ENCODE results near the gene FAF2. TPM values are rescaled to one million over a fixed set of nuclear protein-coding genes. Genes with fewer than 3 reads are reported as not detected.

FAF2 gene
- total and polyA plus RNA-seq, 7 donors, result 4.2 to 24.6 (median 18.6) TPM

DNA sequence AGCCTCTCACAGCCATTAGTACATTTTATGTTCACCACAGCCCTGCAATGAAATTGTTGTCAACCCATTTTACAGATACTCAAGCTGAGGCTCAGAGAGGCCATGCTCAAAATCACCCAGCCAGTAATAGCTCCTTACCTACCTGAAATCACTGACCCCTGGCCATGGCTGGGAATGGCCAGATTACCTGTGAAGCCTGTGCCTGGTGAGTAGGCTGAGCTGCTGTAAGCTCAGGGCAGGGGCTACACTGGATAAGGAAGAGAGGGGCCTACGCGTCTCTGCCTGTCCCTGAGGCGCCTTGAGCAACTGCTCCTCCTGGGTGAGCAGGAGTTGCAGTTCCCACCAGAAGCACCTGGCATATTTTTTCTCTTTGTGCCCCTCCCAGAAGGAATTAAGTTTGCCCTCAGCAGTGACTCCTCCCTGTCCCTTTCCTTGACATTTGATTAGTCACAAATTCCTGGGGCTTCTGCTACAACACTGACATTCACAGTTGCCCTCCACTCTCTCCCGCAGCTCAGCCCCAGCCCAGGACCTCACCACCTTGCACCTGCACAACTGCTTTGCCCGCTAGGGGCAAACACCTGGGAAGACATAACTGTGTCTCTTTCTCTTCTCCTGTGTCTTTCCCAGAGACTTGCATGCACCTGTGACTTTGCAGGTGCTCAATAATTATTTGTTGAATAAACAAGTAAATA lies 37.6 kb upstream of the FAF2 start:
- TF ChIP-seq, protein P1, sequence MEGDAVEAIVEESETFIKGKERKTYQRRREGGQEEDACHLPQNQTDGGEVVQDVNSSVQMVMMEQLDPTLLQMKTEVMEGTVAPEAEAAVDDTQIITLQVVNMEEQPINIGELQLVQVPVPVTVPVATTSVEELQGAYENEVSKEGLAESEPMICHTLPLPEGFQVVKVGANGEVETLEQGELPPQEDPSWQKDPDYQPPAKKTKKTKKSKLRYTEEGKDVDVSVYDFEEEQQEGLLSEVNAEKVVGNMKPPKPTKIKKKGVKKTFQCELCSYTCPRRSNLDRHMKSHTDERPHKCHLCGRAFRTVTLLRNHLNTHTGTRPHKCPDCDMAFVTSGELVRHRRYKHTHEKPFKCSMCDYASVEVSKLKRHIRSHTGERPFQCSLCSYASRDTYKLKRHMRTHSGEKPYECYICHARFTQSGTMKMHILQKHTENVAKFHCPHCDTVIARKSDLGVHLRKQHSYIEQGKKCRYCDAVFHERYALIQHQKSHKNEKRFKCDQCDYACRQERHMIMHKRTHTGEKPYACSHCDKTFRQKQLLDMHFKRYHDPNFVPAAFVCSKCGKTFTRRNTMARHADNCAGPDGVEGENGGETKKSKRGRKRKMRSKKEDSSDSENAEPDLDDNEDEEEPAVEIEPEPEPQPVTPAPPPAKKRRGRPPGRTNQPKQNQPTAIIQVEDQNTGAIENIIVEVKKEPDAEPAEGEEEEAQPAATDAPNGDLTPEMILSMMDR (IDR thresholded peaks at IDR 0.05), result no peak
- no peak for TF ChIP-seq POLR2A (IDR thresholded peaks at IDR 0.05)
- no peak overlapping the region for H3K4me3 ChIP-seq
- intact Hi-C loops (cut with DNase I), result loop anchor here (10.0 kb wide), 1 partner anchor 164 kb away; no protein-coding TSS in a partner anchor
- H3K9me3 ChIP-seq, result no peaks in the 10 kb centered on the region
- peaks cover 0 to 45% (median 30%) of the 10 kb centered on the region in 4 donors for H3K4me1 ChIP-seq
- peaks cover 0 to 52% (median 12%) of the 10 kb centered on the region in 4 donors for H3K36me3 ChIP-seq
- H3K27me3 ChIP-seq, result no peaks in the 10 kb centered on the region
- no peak for DNase-seq
- WGBS, 2 donors, result 72 to 95% methylated on average over 5 of the region's 5 CpGs
- no peak overlapping the region for H3K27ac ChIP-seq

DNA sequence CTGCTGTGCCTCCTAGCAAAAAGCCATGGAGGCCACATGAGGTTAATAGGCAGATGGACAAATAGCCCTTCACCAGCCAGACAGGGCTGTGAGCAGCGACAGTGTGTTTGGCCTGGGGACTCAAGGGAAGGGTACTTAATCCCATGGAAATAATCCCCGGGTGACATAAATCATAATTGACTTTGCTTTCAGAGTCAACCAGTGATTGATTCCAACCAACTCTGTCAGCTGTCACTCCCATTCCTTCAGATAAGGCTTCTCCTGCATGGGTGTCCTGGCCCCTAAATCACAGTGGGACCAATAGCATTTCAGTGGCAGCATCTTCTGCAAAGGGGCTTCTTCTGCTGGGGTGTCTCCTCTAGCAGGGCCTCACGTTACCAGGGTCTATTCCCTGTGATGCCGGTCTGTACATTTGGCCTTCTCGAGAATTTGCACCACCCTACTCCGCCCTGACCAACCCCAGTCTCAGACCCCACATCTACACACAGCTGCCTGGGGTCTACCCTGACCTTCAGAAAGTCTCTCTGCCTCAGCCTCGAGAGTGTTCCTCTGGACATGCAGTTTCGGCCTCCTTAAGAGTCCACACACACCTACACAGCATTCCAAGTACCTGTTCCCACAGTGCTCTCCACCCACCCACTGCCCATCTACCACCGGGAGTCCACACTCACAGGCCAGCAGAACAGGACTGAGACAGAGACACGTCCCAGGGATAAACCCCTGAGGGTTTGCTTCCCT lies 35.5 kb upstream of the FAF2 start:
- intact Hi-C loops (cut with DNase I), result loop anchor here (10.0 kb wide), 1 partner anchor 162 kb away; no protein-coding TSS in a partner anchor
- Histone ChIP-seq H3K9me3 (no peaks in the 10 kb centered on the region), H3K36me3 (peaks cover 0 to 31% (median 9%) of the 10 kb centered on the region in 4 donors), H3K27me3 (no peaks in the 10 kb centered on the region), H3K27ac (peak overlapping the region in 3 of 4 donors; percentile 42 to 95 (median 47)), H3K4me1 (peaks cover 0 to 53% (median 38%) of the 10 kb centered on the region in 4 donors), H3K4me3 (no peak overlapping the region)
- no peak for DNase-seq
- WGBS, 2 donors, result 86 to 89% methylated on average over 10 of the region's 10 CpGs
- TF ChIP-seq POLR2AphosphoS5 (IDR thresholded peaks at IDR 0.05) (no peak), POLR2A (IDR thresholded peaks at IDR 0.05) (no peak), EP300 (IDR thresholded peaks at IDR 0.05) (no peak)
- TF ChIP-seq, protein P1 (IDR thresholded peaks at IDR 0.05), result no peak

DNA sequence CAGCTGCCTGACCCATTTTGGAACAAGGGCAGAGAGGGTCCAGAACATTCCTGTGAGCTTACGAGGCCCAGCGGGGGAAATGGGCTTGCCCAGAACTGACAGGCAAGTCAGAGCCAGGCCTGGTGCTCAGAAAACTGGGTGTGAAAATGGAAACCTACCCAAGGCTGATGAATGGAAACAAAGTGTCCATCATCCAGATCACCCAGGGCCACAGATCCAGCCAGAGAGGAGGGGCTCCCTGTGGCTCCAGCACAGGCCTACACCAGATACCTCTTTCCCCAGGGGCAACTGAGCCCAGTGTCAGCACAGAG lies 35.0 kb upstream of the FAF2 start:
- intact Hi-C loops (cut with DNase I), result loop anchor here (10.0 kb wide), 1 partner anchor 162 kb away; no protein-coding TSS in a partner anchor

DNA sequence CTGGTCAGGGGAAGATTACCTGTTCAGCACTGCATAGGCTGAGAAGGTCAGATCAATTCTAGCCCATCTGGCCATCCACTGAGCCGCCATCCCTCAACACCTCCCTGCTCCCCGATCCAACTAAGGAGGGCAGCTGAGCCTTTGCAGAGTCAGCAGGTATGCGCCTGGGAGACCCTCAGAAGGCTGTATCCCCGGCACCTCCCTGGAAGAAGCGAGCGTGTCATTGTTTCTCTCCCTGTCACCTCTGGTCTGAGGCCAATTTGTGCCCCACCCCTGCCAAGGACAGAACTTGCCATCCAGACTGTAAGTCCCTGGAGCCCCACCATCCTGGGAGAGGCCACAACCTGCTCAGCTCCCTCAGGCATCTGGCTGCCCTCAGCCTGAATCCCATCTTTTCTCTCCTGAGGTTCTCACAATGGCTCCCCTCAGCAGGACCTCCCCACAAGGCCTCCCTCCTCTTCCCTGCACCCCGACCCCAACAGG lies 34.4 kb upstream of the FAF2 start:
- no peak for TF ChIP-seq EP300 (IDR thresholded peaks at IDR 0.05)
- TF ChIP-seq POLR2A (IDR thresholded peaks at IDR 0.05), result no peak
- H3K36me3 ChIP-seq, result peaks cover 0 to 20% (median 8%) of the 10 kb centered on the region in 4 donors
- DNase-seq, result no peak
- no peak overlapping the region for H3K4me3 ChIP-seq
- no peaks in the 10 kb centered on the region for H3K27me3 ChIP-seq
- no peaks in the 10 kb centered on the region for H3K9me3 ChIP-seq
- intact Hi-C loops (cut with DNase I), result loop anchor here (10.0 kb wide), 1 partner anchor 161 kb away; no protein-coding TSS in a partner anchor
- peak overlapping the region; percentile 38 to 95 (median 44) for H3K27ac ChIP-seq
- WGBS, 2 donors, result 84 to 85% methylated on average over 7 of the region's 7 CpGs
- H3K4me1 ChIP-seq, result peaks cover 0 to 53% (median 38%) of the 10 kb centered on the region in 4 donors

More for the DNA sequence above, 35.0 kb upstream of the FAF2 start:
- Histone ChIP-seq H3K27me3 (no peaks in the 10 kb centered on the region), H3K4me3 (no peak overlapping the region), H3K27ac (peak overlapping the region; percentile 38 to 95 (median 44)), H3K9me3 (no peaks in the 10 kb centered on the region), H3K36me3 (peaks cover 0 to 26% (median 9%) of the 10 kb centered on the region in 4 donors), H3K4me1 (peaks cover 0 to 53% (median 38%) of the 10 kb centered on the region in 4 donors)
- WGBS, 2 donors, result 82 to 91% methylated on average over 2 of the region's 2 CpGs
- DNase-seq, result no peak
- TF ChIP-seq POLR2AphosphoS5 (IDR thresholded peaks at IDR 0.05) (peak in 1 of 4 donors; percentile 25), EP300 (IDR thresholded peaks at IDR 0.05) (no peak)
- TF ChIP-seq, protein P1 (IDR thresholded peaks at IDR 0.05), result no peak

DNA sequence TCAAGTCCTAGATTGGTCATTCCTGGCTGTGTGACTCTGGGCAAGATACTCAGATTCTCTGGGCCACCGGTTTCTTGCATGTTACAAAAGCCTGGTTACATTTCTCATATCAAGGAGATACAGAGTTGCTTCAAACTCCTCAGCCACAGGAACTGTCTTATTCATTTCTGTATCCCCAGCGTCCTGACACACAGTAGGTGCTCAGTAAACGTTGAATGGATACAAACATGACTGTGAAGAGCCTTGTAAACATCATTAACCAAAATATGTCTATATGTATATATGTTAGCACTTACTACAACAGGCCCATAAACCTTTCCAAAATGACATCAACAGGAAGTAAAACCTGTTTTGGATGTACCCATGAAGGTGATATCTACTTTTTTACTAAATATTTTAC lies 33.5 kb upstream of the FAF2 start:
- Histone ChIP-seq H3K27me3 (no peaks in the 10 kb centered on the region), H3K9me3 (no peaks in the 10 kb centered on the region), H3K4me1 (peaks cover 0 to 53% (median 38%) of the 10 kb centered on the region in 4 donors), H3K4me3 (peak overlapping the region in 3 of 4 donors; percentile 87 to 100 (median 92)), H3K27ac (peak overlapping the region; percentile 92 to 95 (median 94)), H3K36me3 (peaks cover 0 to 13% (median 5%) of the 10 kb centered on the region in 4 donors)
- intact Hi-C loops (cut with DNase I), result loop anchor here (5.0 to 10.0 kb wide), 2 partner anchors 160 to 233 kb away; partner anchors contain the start of gene TSPAN17
- no peak for DNase-seq
- TF ChIP-seq, protein P1 (IDR thresholded peaks at IDR 0.05), result no peak
- no peak for TF ChIP-seq EP300 (IDR thresholded peaks at IDR 0.05)
- no peak for TF ChIP-seq POLR2A (IDR thresholded peaks at IDR 0.05)
- TF ChIP-seq POLR2AphosphoS5 (IDR thresholded peaks at IDR 0.05), result no peak
- 38 to 68% methylated on average over 3 of the region's 3 CpGs for WGBS, 2 donors
